Subcutaneous adipose tissue (tissue), 4 donors: ENCODE measurements around the gene LRRC14B. TPM values are rescaled to one million over a fixed set of nuclear protein-coding genes. Genes with fewer than 3 reads are reported as not detected.

Source experiments
- CTCF ChIP-seq: fragments of 450-650 bp; IDR thresholded peaks from one replicate; pipeline ENCODE4 v1.5.1; 2016; ENCODE audit warnings: low read depth, mild to moderate bottlenecking, control low read depth, antibody characterized with exemption, moderate library complexity
- small RNA-seq: library from RNA; depleted of rRNA; stranded (forward); fragments of <200 nt; gene quantifications from one replicate; pipeline ENCODE3, GENCODE V24; 2016
- total RNA-seq, 4 donors: library from RNA; depleted of rRNA; stranded (reverse); fragments of >200 nt; gene quantifications; one replicate each; pipeline ENCODE4 v1.1.0, GENCODE V29; 2016

LRRC14B gene
- total RNA-seq, 4 donors from 2014 or later = not detected

- no peak for TF ChIP-seq CTCF
Observed at GRCh38 chr5:231661-232060, 40.4 kb downstream of the LRRC14B start.

- TF ChIP-seq CTCF = no peak
Observed at GRCh38 chr5:234450-234849, 43.2 kb downstream of the LRRC14B start.

Small RNA genes within 50 kb of the gene (small RNA-seq; reads per million reads assigned to genes)
- 0.49 reads per million for gene RF00019

Other genes with a start within 250 kb of the LRRC14B start
- under 1 TPM in 1 of 4 donors, not detected in 3; under 0.01 TPM for gene PLEKHG4B, start 99.3 kb upstream of the LRRC14B start, total RNA-seq
- gene CCDC127, start 26.7 kb downstream of the LRRC14B start, total RNA-seq = 1 to 10 TPM; 4.9 to 6.5 (median 5.8) TPM
- 100 to 1,000 TPM in 1 of 4 donors, 10 to 100 TPM in 3; 71.4 to 104 (median 72.1) TPM for gene SDHA, start 26.8 kb downstream of the LRRC14B start, total RNA-seq
- gene PDCD6, start 80.2 kb downstream of the LRRC14B start, total RNA-seq = 10 to 100 TPM; 49.3 to 70.8 (median 62.1) TPM
- gene AHRR, start 130.2 kb downstream of the LRRC14B start, total RNA-seq = 1 to 10 TPM in 1 of 4 donors, under 1 TPM in 3; 0.34 to 1.1 (median 0.46) TPM